ENCODE data around the gene SNTG2.

- TF ChIP-seq CTCF (IDR thresholded peaks at IDR 0.05; ENCODE audit: insufficient read depth, low read depth, low read length) (no peak), EZH2 (IDR thresholded peaks at IDR 0.05; ENCODE audit: insufficient read depth, low read length) (no peak)
Measured at GRCh38 chr2:1353124-1353523, 402.5 kb downstream of the SNTG2 start.
